Mucosa of descending colon (tissue), 3 donors: ENCODE results near the gene CASP5. TPM values are rescaled to one million over a fixed set of nuclear protein-coding genes. Genes with fewer than 3 reads are reported as not detected.
"Not testable (repeated sequence)": the region's sequence is repeated elsewhere in the genome, so short reads cannot be mapped to it uniquely, and the experiment has no call there.

Experiments
- ATAC-seq: fragments of 200-7000 bp; cut with Tn5 transposase; one replicate; pipeline ENCODE4 v1.9.1; 2020; ENCODE audit warnings: mild to moderate bottlenecking, moderate library complexity
- DNase-seq, 3 donors: peaks; one replicate each; pipeline ENCODE4 v3.0.0-alpha.2; 2020
- H3K36me3 ChIP-seq: fragments of 200-600 bp; one replicate; pipeline ENCODE4 v1.8.0; 2021; ENCODE audit warnings: low read depth, mild to moderate bottlenecking
- H3K4me1 ChIP-seq: fragments of 200-600 bp; one replicate; pipeline ENCODE4 v1.8.0; 2021; ENCODE audit warnings: low read depth, mild to moderate bottlenecking
- H3K4me3 ChIP-seq: fragments of 200-600 bp; one replicate; pipeline ENCODE4 v1.8.0; 2021; ENCODE audit warnings: mild to moderate bottlenecking
- H3K9me3 ChIP-seq: fragments of 200-600 bp; one replicate; pipeline ENCODE4 v1.8.0; 2021; ENCODE audit warnings: mild to moderate bottlenecking
- intact Hi-C, 2 donors: fragments of 100-400 bp; cut with DNase I in 1 of 2; cut with micrococcal nuclease in 1 of 2; formaldehyde crosslinking; loops; one replicate each; pipeline versions ENCODE4 v1.11.0 to v1.11.1; 2022; cut with DNase I, micrococcal nuclease
- total RNA-seq, 3 donors: library from RNA; stranded (reverse); fragmentation: NEBNext Ultra II Directional in 2 of 3; extraction: Animal tissue kit (Norgen Biotek cat#: 25700) in 2 of 3; gene quantifications; one replicate each; pipeline versions ENCODE4 v1.2.1 to v1.2.4, GENCODE V29; 2021 to 2023
- TF ChIP-seq, protein P1 (sequence below): fragments of 200-600 bp; IDR thresholded peaks from one replicate; pipeline ENCODE4 v1.8.0; 2022; ENCODE audit warnings: antibody characterized with exemption, mild to moderate bottlenecking
- donor health status: DM: no; HTN: no; CAD: no; lungs with moderate emphysema.
- donor health status: DM: no; HTN: no; CAD: no.
- donor health status: DM: no; HTN: yes; CAD: no.

The CASP5 gene
- total RNA-seq, 3 donors from 2014 or later: 50.1 to 81.8 (median 80.5) TPM

GRCh38 chr11:105034813-105035620 lies 12.0 kb upstream of the CASP5 start, which contains the start of gene CASP1:
TSS of gene CASP1 (minus strand) at chr11:105035144. CDS start at chr11:105035113, 31 bp downstream.
- TF ChIP-seq, protein P1, sequence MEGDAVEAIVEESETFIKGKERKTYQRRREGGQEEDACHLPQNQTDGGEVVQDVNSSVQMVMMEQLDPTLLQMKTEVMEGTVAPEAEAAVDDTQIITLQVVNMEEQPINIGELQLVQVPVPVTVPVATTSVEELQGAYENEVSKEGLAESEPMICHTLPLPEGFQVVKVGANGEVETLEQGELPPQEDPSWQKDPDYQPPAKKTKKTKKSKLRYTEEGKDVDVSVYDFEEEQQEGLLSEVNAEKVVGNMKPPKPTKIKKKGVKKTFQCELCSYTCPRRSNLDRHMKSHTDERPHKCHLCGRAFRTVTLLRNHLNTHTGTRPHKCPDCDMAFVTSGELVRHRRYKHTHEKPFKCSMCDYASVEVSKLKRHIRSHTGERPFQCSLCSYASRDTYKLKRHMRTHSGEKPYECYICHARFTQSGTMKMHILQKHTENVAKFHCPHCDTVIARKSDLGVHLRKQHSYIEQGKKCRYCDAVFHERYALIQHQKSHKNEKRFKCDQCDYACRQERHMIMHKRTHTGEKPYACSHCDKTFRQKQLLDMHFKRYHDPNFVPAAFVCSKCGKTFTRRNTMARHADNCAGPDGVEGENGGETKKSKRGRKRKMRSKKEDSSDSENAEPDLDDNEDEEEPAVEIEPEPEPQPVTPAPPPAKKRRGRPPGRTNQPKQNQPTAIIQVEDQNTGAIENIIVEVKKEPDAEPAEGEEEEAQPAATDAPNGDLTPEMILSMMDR: no peak
- Histone ChIP-seq H3K9me3 (no peaks in the 10 kb centered on the region), H3K4me1 (peaks cover 11% of the 10 kb centered on the region), H3K36me3 (no peaks in the 10 kb centered on the region), H3K4me3 (no peak within 1 kb of the TSS)
- DNase-seq (peak in 1 of 3 donors; percentile 76), ATAC-seq (peak; percentile 92)
- intact Hi-C loops: no loop called here

DNA sequence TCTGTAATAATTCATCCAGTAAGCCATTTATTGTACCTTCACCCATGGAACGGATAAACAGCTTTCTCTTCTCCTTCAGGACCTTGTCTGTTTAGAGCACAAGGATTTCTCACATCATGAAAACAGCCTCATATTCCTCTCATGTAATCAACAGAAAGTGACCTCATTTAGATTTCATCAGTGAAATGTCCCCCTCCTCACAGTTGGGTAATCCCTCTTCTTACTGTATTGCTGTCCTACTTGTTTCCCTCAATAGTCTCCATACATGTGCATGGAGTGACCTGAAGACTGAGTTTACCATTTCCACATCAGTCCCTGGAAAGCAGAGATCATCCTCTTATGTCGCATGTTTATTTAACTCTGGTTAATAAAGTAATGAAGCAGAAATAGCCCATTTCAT lies 11.4 kb upstream of the CASP5 start:
- intact Hi-C loops, H3K9me3 ChIP-seq, DNase-seq, H3K36me3 ChIP-seq, H3K4me3 ChIP-seq: not testable (repeated sequence)
- H3K4me1 ChIP-seq: peaks cover 11% of the 10 kb centered on the region
- peak; percentile 39 for ATAC-seq

DNA sequence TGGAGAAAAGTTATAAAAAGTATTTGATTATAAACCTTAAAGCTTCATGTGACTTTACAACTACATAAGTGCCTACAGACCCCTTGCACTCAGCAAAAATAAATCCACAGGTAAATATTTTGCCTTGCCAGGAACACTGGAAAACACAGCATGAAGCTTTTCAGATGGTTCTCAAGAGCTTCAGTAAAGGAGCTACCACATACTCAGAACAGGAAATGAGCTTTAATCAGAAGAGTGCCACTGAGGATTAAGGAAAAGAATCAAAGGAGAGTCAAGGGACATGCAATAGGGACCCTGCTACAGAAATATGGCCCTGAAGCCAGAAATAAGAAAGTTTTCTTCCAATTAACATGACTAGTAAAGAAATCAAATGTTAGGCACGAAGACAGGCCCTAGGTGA lies 10.8 kb upstream of the CASP5 start:
- peaks cover 11% of the 10 kb centered on the region for H3K4me1 ChIP-seq
- peak; percentile 53 for ATAC-seq
- no peaks in the 10 kb centered on the region for H3K36me3 ChIP-seq
- intact Hi-C loops: no loop called here
- TF ChIP-seq, protein P1: no peak
- H3K4me3 ChIP-seq: no peak overlapping the region
- no peaks in the 10 kb centered on the region for H3K9me3 ChIP-seq
- DNase-seq: no peak

GRCh38 chr11:105033343-105033742 lies 10.4 kb upstream of the CASP5 start:
- no peaks in the 10 kb centered on the region for H3K9me3 ChIP-seq
- H3K4me1 ChIP-seq: peaks cover 11% of the 10 kb centered on the region
- intact Hi-C loops: no loop called here
- DNase-seq (peak in 1 of 3 donors; percentile 27), ATAC-seq (peak; percentile 43)
- TF ChIP-seq, protein P1: no peak
- H3K4me3 ChIP-seq: no peak overlapping the region
- H3K36me3 ChIP-seq: no peaks in the 10 kb centered on the region

GRCh38 chr11:105032495-105032894 lies 9.5 kb upstream of the CASP5 start:
- DNase-seq: no peak
- TF ChIP-seq, protein P1: no peak
- Histone ChIP-seq H3K36me3 (no peaks in the 10 kb centered on the region), H3K4me1 (peaks cover 11% of the 10 kb centered on the region), H3K9me3 (no peaks in the 10 kb centered on the region), H3K4me3 (no peak overlapping the region)
- intact Hi-C loops: no loop called here
- peak; percentile 48 for ATAC-seq

- DNase-seq (no peak), ATAC-seq (no peak)
- intact Hi-C loops: no loop called here
- no peaks in the 10 kb centered on the region for H3K9me3 ChIP-seq
- H3K36me3 ChIP-seq: peaks cover 9% of the 10 kb centered on the region
- H3K4me3 ChIP-seq: no peak overlapping the region
- TF ChIP-seq, protein P1: no peak
- H3K4me1 ChIP-seq: peaks cover 4% of the 10 kb centered on the region
Measured at GRCh38 chr11:105027678-105028077, 4.7 kb upstream of the CASP5 start.
